B cell (primary cell): Measurements from ENCODE around the gene PEX6. TPM values are rescaled to one million over a fixed set of nuclear protein-coding genes. Genes with fewer than 3 reads are reported as not detected.

ENCODE experiments used
- ATAC-seq: fragments of 200-7000 bp; cut with Tn5 transposase; one replicate; pipeline ENCODE4 v1.10.0; 2021; ENCODE audit warnings: low read depth, mild to moderate bottlenecking, moderate number of reproducible peaks, moderate library complexity
- CTCF ChIA-PET: fragments of 350-600 bp; sonication (Branson Sonifier 250); formaldehyde crosslinking; loops from one replicate; lab custom pipeline; 2021; ENCODE audit warnings: antibody characterized with exemption, inconsistent platforms; lab: Charles Lee
- POLR2A ChIA-PET: fragments of 350-600 bp; sonication (Branson Sonifier 250); formaldehyde crosslinking; loops from one replicate; lab custom pipeline; 2021; ENCODE audit warnings: antibody characterized with exemption; lab: Charles Lee
- DNase-seq: peaks from one replicate; pipeline ENCODE4 v3.0.0; 2013
- H2AFZ ChIP-seq: 2 replicates; pipeline ENCODE4 v1.6.1; 2012; ENCODE audit warnings: mild to moderate bottlenecking, low read depth, low read length; ENCODE audit not compliant: insufficient read depth, poor library complexity, severe bottlenecking
- H3K27ac ChIP-seq, 2 donors: 1 replicate in 1 of 2; 2 replicates in 1 of 2; pipeline ENCODE4 v1.5.1; 2012 to 2013; ENCODE audit warnings: low read length in 2 of 2, mild to moderate bottlenecking in 2 of 2, moderate library complexity in 1 of 2
- H3K27me3 ChIP-seq, 4 experiments: fragments of 200-600 bp in 1 of 4; sonication (generic) in 1 of 4; replicated peaks in 1 of 4; 1 replicate in 2 of 4; 2 replicates in 2 of 4; pipeline versions ENCODE4 v1.6.1 to v1.7.0; 2013 to 2016; ENCODE audit warnings: low read length in 3 of 4, mild to moderate bottlenecking in 2 of 4, mixed read lengths in 1 of 4, moderate library complexity in 1 of 4; ENCODE audit not compliant: insufficient read depth in 4 of 4, control insufficient read depth in 3 of 4; ENCODE audit errors: control extremely low read depth in 1 of 4
- H3K36me3 ChIP-seq, 2 experiments: replicated peaks in 1 of 2; 1 replicate in 1 of 2; 2 replicates in 1 of 2; pipeline versions ENCODE4 v1.6.1 to v1.7.1; 2013; ENCODE audit warnings: low read length in 1 of 2; ENCODE audit not compliant: insufficient read depth in 2 of 2, control insufficient read depth in 1 of 2; ENCODE audit errors: control extremely low read depth in 1 of 2, extremely low read depth in 1 of 2
- H3K4me1 ChIP-seq, 2 donors: fragments of 200-600 bp in 1 of 2; sonication (generic) in 1 of 2; 1 replicate in 1 of 2; 2 replicates in 1 of 2; pipeline versions ENCODE4 v1.5.1 to v1.6.1; 2013 to 2017; ENCODE audit warnings: low read length in 2 of 2; ENCODE audit not compliant: control insufficient read depth in 2 of 2, insufficient read depth in 2 of 2
- H3K4me2 ChIP-seq: replicated peaks from 2 replicates; pipeline ENCODE3; 2012; ENCODE audit warnings: mild to moderate bottlenecking, low read depth, low read length; ENCODE audit not compliant: poor library complexity, severe bottlenecking
- H3K4me3 ChIP-seq, 5 experiments: fragments of 200-600 bp in 1 of 5; sonication (generic) in 1 of 5; 1 replicate in 3 of 5; 2 replicates in 2 of 5; pipeline versions ENCODE4 v1.5.1 to v1.7.0; 2011 to 2016; ENCODE audit warnings: low read length in 4 of 5, mild to moderate bottlenecking in 4 of 5, low read depth in 2 of 5, control low read depth in 1 of 5, moderate library complexity in 1 of 5; ENCODE audit not compliant: insufficient read depth in 1 of 5; ENCODE audit errors: control extremely low read depth in 1 of 5, extremely low read depth in 1 of 5
- H3K79me2 ChIP-seq: fragments of 200-600 bp; sonication (generic); one replicate; pipeline ENCODE4 v1.6.0; 2016; ENCODE audit warnings: low read length; ENCODE audit not compliant: control insufficient read depth, insufficient read depth
- H3K9ac ChIP-seq: fragments of 200-600 bp; sonication (generic); 2 replicates; pipeline ENCODE4 v1.6.1; 2017; ENCODE audit warnings: mild to moderate bottlenecking, low read length, moderate library complexity
- H3K9me3 ChIP-seq, 3 donors: one replicate each; pipeline versions ENCODE4 v1.6.1 to v1.7.1; 2013; ENCODE audit warnings: low read length in 2 of 3; ENCODE audit not compliant: control insufficient read depth in 2 of 3, insufficient read depth in 1 of 3; ENCODE audit errors: control extremely low read depth in 1 of 3
- H4K20me1 ChIP-seq: 2 replicates; pipeline ENCODE4 v1.6.0; 2012; ENCODE audit warnings: mild to moderate bottlenecking, low read length; ENCODE audit not compliant: insufficient read depth, control insufficient read depth, poor library complexity, severe bottlenecking
- H3K27ac Mint-ChIP-seq: one replicate; pipeline ENCODE4 v1.8.0; 2021; ENCODE audit warnings: mixed read lengths
- H3K27me3 Mint-ChIP-seq: one replicate; pipeline ENCODE4 v1.8.0; 2021; ENCODE audit warnings: mixed read lengths
- H3K4me1 Mint-ChIP-seq: one replicate; pipeline ENCODE4 v1.8.0; 2021; ENCODE audit warnings: mixed read lengths
- H3K4me3 Mint-ChIP-seq: one replicate; pipeline ENCODE4 v1.8.0; 2021; ENCODE audit warnings: mixed read lengths
- H3K9me3 Mint-ChIP-seq: one replicate; pipeline ENCODE4 v1.8.0; 2022; ENCODE audit warnings: mixed read lengths; ENCODE audit not compliant: insufficient read depth
- CTCF ChIP-seq: fragments of 200-600 bp; IDR thresholded peaks from one replicate; pipeline ENCODE4 v1.8.0; 2022; ENCODE audit warnings: antibody characterized with exemption, mild to moderate bottlenecking
- EZH2 ChIP-seq: IDR thresholded peaks from 2 replicates; pipeline ENCODE4 v1.6.1; 2012; ENCODE audit warnings: borderline replicate concordance, low read depth, mild to moderate bottlenecking, moderate library complexity, low read length; ENCODE audit not compliant: insufficient read depth, poor library complexity, severe bottlenecking
- WGBS: methylation state at CpG from one replicate; pipeline ENCODE4 v1.1.5; 2013; ENCODE audit warnings: missing lambda C conversion rate; ENCODE audit not compliant: insufficient coverage; 5-methylcytosine and 5-hydroxymethylcytosine counted together
- intact Hi-C: fragments of 100-400 bp; cut with micrococcal nuclease; formaldehyde crosslinking; loops from one replicate; pipeline ENCODE4 v1.10.0; 2022
- polyA plus RNA-seq: library from polyadenylated mRNA; depleted of rRNA; stranded (reverse); fragments of >200 nt; gene quantifications from 2 replicates; pipeline ENCODE4 v1.2.3, GENCODE V29; 2012
- total RNA-seq, 2 donors: library from RNA; stranded (reverse); fragments of 120-200 nt in 1 of 2; gene quantifications; 1 replicate in 1 of 2; 2 replicates in 1 of 2; pipeline versions ENCODE4 v1.2.3 to v1.2.4, GENCODE V29; 2013 to 2022

The PEX6 gene
- total and polyA plus RNA-seq, 2 donors (not counting 1 experiment from before 2014, with no cell fraction given), result 16.0 to 16.6 TPM

GRCh38 chr6:43006251-43006650, 27.3 kb upstream of the PEX6 start:
- no peak overlapping the region for H3K27ac ChIP-seq
- H3K36me3 ChIP-seq, result peaks cover 1 to 45% of the 10 kb centered on the region in 2 experiments
- H2AFZ ChIP-seq, result no peak overlapping the region
- no peak overlapping the region for H3K4me3 ChIP-seq
- POLR2A ChIA-PET, result no interaction called here
- intact Hi-C loops, result loop anchor here (5.0 kb wide), 1 partner anchor 136 kb away; no protein-coding TSS in a partner anchor
- peaks cover 38% of the 10 kb centered on the region for H3K79me2 ChIP-seq
- TF ChIP-seq EZH2, result no peak
- TF ChIP-seq CTCF, result no peak
- CTCF ChIA-PET, result no interaction called here
- no peaks in the 10 kb centered on the region for H3K27me3 Mint-ChIP-seq
- peaks cover 0 to 10% of the 10 kb centered on the region in 2 donors for H3K4me1 ChIP-seq
- H3K27ac Mint-ChIP-seq, result no peak overlapping the region
- no peak overlapping the region for H3K4me2 ChIP-seq
- H3K9ac ChIP-seq, result no peak overlapping the region
- DNase-seq (no peak), ATAC-seq (no peak)
- H3K4me1 Mint-ChIP-seq, result peaks cover 9% of the 10 kb centered on the region
- over 99% methylated on average over 11 of the region's 11 CpGs for WGBS
- H3K9me3 ChIP-seq, result no peaks in the 10 kb centered on the region
- no peaks in the 10 kb centered on the region for H4K20me1 ChIP-seq
- no peaks in the 10 kb centered on the region for H3K27me3 ChIP-seq
- H3K4me3 Mint-ChIP-seq, result no peak overlapping the region
- H3K9me3 Mint-ChIP-seq, result no peaks in the 10 kb centered on the region

GRCh38 chr6:43005844-43006243, 26.9 kb upstream of the PEX6 start:
- H3K27ac Mint-ChIP-seq, result no peak overlapping the region
- intact Hi-C loops, result loop anchor here (5.0 kb wide), 1 partner anchor 136 kb away; no protein-coding TSS in a partner anchor
- no peaks in the 10 kb centered on the region for H3K9me3 Mint-ChIP-seq
- Histone ChIP-seq H3K9me3 (no peaks in the 10 kb centered on the region), H4K20me1 (no peaks in the 10 kb centered on the region), H2AFZ (no peak overlapping the region), H3K79me2 (peaks cover 41% of the 10 kb centered on the region), H3K27ac (no peak overlapping the region), H3K27me3 (no peaks in the 10 kb centered on the region), H3K4me2 (no peak overlapping the region), H3K36me3 (peaks cover 1 to 41% of the 10 kb centered on the region in 2 experiments), H3K9ac (no peak overlapping the region), H3K4me3 (no peak overlapping the region), H3K4me1 (peaks cover 0 to 10% of the 10 kb centered on the region in 2 donors)
- WGBS, result 98% methylated on average over 3 of the region's 5 CpGs
- TF ChIP-seq CTCF (no peak), EZH2 (no peak)
- H3K4me3 Mint-ChIP-seq, result no peak overlapping the region
- peaks cover 9% of the 10 kb centered on the region for H3K4me1 Mint-ChIP-seq
- CTCF ChIA-PET, result interaction anchor here (0.6 to 0.7 kb wide), 2 partner anchors 8 to 186 kb away, joined by 3 to 4 read pairs; no protein-coding TSS in a partner anchor
- no peak for DNase-seq
- no peaks in the 10 kb centered on the region for H3K27me3 Mint-ChIP-seq
- POLR2A ChIA-PET, result no interaction called here
- no peak for ATAC-seq
